Measurements from ENCODE around the gene LINGO3.

Gene LINGO3

DNA sequence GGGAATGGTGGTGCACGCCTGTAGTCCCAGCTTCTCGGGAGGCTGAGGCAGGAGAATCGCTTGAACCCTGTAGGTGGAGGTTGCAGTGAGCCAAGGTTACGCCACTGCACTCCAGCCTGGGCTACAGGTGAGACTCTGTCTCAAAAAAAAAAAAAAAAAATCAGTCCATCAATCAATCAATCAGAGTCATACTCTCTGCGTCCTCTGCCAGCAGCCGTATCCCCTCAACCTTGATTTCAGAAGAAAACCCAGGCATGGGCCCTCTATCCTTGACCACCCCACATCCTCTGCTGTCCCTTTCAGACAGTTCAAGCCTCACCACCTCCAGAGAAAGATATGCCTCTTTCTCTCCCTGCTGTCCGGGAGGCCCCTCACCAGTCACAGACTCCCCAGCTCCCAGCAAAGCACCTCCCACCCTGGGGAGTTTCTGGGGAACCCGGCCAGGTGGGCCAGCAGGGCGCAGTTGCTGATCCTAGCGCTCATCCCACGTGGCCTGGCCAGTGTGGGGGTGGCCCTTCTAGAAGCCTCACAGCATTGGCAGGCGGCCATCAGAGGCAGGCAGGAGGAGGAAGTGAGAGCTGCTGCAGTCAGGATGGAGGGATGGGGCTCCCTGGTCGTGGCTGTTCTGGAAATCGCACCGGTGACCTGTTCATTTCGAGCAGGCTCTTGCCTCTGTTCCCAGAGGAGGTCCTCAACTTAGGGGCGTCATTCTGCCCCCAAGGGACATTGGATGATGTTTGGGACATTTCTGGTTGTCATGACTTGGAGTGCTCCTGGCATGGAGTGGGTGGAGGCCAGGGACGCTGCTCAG lies 41.6 kb downstream of the LINGO3 start:
- DNase-seq (ENCODE audit: low spot score): peak; percentile 67

DNA sequence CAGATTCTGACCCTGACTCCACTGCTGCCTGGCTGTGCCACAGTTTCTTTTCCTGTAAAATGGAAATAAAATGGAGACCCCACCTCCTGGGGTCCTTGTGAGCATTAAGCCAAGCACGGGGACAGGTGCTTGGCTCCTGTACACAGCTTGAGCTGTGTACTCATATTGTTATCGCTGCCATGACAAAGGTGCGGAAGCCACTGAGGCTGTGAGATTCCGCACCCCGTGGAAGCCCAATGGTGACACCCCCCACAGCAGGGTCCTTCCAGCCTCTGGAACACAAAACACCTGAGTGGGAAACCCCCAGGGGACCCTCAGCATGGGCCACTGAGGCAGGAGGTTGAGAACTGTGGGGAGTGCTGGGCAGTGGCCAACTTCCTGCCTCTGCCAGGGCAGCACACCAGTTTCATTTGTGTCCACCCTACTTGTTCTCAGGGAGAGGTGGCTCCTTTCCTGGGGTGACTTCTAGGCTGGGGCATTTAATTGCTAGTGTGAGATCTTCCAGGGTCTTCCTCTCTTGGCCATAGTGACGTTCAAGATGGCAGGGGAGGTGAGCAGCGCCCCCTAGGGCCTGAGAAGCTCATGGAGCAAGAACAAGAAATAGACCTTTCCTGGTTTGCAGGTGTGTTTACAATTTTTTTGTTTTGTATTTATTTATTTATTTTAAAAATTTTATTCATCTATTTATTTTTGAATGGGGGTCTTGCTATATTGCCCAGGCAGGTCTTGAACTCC lies 46.3 kb downstream of the LINGO3 start:
- no peak for DNase-seq (ENCODE audit: low spot score)

DNA sequence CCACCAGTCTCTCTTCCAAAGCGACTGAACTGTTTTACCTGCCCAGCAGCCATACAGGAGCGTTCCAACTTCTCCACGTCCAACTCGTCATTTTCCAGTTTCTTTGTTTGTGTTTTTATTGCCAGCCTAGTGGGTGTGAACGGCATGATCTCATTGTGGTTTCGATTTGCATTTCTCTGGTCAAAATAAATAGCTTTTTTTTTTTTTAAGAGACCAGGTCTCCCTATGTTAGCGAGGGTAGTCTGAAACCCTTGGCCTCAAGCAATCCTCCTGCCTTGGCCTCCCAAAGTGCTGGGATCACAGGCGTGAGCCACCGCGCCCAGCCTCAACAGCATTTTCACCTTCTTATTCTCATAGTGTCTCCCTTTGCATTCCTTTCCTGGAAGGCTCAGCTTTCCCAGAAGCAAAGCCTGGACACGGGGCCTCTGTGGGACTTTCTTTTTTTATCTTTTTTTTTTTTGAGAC lies 47.6 kb downstream of the LINGO3 start:
- DNase-seq (ENCODE audit: low spot score): no peak

- DNase-seq (ENCODE audit: low spot score): no peak
Measured at GRCh38 chr19:2259336-2259735, 48.6 kb downstream of the LINGO3 start.

Measured in globus pallidus (tissue), 1 donor.